Body of pancreas (tissue), 4 donors: Measurements from ENCODE around the gene ZP1.

Experiments used
- POLR2A ChIP-seq, 3 donors: fragments of 450-650 bp; IDR thresholded peaks; one replicate each; pipeline ENCODE4 v1.6.1; 2016; ENCODE audit warnings: antibody characterized with exemption in 3 of 3, mild to moderate bottlenecking in 2 of 3
- TF ChIP-seq, protein P1 (sequence below), 7 experiments: fragments of 450-650 bp in 4 of 7; fragments of 200-600 bp in 3 of 7; sonication (generic) in 3 of 7; IDR thresholded peaks; one replicate each; pipeline ENCODE4 v1.5.1; 2016 to 2019; ENCODE audit warnings: antibody characterized with exemption in 7 of 7

DNA sequence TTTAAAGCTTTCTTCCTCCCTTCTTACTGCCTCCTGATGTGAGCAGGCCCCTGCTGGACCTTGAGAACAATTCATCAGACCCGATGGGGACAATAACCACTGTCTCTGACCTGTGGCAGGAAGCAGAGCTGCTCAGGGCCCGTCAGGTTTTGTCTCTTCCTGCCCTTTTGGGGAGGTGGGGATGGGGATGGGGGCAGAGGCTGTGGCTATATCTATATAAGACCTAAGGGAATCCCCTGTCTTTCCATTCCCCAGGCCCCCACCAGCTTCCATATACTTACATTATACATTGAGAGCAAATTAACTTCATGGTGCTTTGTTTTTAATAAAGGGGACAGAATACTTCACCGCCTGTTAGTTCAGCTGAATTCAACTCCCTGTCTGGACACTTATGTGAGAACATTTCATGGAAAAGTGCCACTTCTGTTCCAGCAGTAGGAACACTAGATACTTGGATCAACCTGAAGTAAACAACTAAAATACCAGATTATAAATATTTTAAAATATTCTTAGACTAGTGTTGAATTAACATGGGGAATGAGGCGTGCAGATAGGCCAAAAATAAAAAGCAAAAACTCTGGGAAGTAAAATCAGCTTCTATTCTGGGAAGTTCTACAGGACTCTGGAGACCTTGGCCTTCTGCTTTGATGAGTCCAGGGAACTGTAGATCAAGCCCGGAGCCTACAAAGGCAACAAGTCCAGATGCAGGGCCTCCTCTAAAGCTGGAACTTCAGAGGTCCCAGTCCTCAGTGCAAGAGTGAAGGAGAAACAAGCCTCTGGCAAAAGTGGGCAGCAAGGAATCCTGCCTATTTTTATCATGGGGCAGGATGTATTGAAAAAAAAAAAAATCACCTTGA, 11.1 kb downstream of the ZP1 start:
- no peak for TF ChIP-seq POLR2A (IDR thresholded peaks at IDR 0.05)
- TF ChIP-seq, protein P1, sequence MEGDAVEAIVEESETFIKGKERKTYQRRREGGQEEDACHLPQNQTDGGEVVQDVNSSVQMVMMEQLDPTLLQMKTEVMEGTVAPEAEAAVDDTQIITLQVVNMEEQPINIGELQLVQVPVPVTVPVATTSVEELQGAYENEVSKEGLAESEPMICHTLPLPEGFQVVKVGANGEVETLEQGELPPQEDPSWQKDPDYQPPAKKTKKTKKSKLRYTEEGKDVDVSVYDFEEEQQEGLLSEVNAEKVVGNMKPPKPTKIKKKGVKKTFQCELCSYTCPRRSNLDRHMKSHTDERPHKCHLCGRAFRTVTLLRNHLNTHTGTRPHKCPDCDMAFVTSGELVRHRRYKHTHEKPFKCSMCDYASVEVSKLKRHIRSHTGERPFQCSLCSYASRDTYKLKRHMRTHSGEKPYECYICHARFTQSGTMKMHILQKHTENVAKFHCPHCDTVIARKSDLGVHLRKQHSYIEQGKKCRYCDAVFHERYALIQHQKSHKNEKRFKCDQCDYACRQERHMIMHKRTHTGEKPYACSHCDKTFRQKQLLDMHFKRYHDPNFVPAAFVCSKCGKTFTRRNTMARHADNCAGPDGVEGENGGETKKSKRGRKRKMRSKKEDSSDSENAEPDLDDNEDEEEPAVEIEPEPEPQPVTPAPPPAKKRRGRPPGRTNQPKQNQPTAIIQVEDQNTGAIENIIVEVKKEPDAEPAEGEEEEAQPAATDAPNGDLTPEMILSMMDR (IDR thresholded peaks at IDR 0.05): no peak
